Measurements from ENCODE around the gene DLG5. TPM values are rescaled to one million over a fixed set of nuclear protein-coding genes. Genes with fewer than 3 reads are reported as not detected.

Gene DLG5
- polyA plus RNA-seq, 1 of the 3 experiments (the other 2 are of a cell fraction) = 31.3 TPM

- POLR2A ChIA-PET = no interaction called here
- peaks cover 78% of the 10 kb centered on the region for H4K20me1 ChIP-seq (ENCODE audit: insufficient read depth)
- WGBS (ENCODE audit: low lambda C conversion rate) = 90% methylated on average over 8 of the region's 8 CpGs
These were observed 22.3 kb downstream of the DLG5 start for GRCh38 chr10:77904100-77904840.

More at GRCh38 chr10:77904100-77904840, 22.3 kb downstream of the DLG5 start:
- no peaks in the 10 kb centered on the region for H3K9me2 ChIP-seq
- CTCF ChIA-PET = interaction anchor here (0.8 kb wide), 1 partner anchor 70 kb away, joined by 3 read pairs; no protein-coding TSS in a partner anchor
- TF ChIP-seq MEF2A (IDR thresholded peaks at IDR 0.05; ENCODE audit: borderline replicate concordance, low read depth) (no peak), YY1 (IDR thresholded peaks at IDR 0.05; ENCODE audit: low read depth) (no peak), RAD21 (IDR thresholded peaks at IDR 0.05; ENCODE audit: low read length) (no peak), TEAD4 (IDR thresholded peaks at IDR 0.05; ENCODE audit: borderline replicate concordance, insufficient read depth) (no peak), FOXJ3 (CRISPR knock-in tag; IDR thresholded peaks at IDR 0.05) (no peak), TCF12 (IDR thresholded peaks at IDR 0.05) (no peak), JUND (IDR thresholded peaks at IDR 0.05) (no peak), REST (IDR thresholded peaks at IDR 0.05; ENCODE audit: low read depth, low read length) (no peak), PBX3 (IDR thresholded peaks at IDR 0.05) (no peak)
- H2AFZ ChIP-seq (ENCODE audit: low read depth) = no peak overlapping the region
- H3K4me3 ChIP-seq (ENCODE audit: low read depth in 2 of 2, low read length in 1 of 2) = no peak overlapping the region
- no peaks in the 10 kb centered on the region for H3K36me3 ChIP-seq (replicated peaks in 1 of 2; ENCODE audit: control insufficient read depth in 1 of 2, insufficient read depth in 2 of 2, low read length in 1 of 2)
- peaks cover 5% of the 10 kb centered on the region for H3F3A ChIP-seq (replicated peaks; ENCODE audit: insufficient read depth)
- no peak overlapping the region for H3K9ac ChIP-seq
- H3K79me2 ChIP-seq (ENCODE audit: insufficient read depth) = peaks cover 99% of the 10 kb centered on the region
- no peaks in the 10 kb centered on the region for H3K27me3 ChIP-seq (ENCODE audit: insufficient read depth)
- no peak overlapping the region for H3K4me2 ChIP-seq
- H3K27ac ChIP-seq (ENCODE audit: low read depth in 2 of 2, low read length in 1 of 2) = no peak overlapping the region
- DNase-seq = no peak
- no peaks in the 10 kb centered on the region for H3K9me3 ChIP-seq
- H3K4me1 ChIP-seq (ENCODE audit: control insufficient read depth in 1 of 2, insufficient read depth in 2 of 2, low read depth in 1 of 2, low read length in 1 of 2) = peaks cover 3 to 25% of the 10 kb centered on the region in 2 experiments; a peak in 2 of 4 replicates
